NCI-H1694 treated with DMSO at 0.1 percent for 48 hours (cell line): Measurements from ENCODE around the gene ZNF205.
A peak's percentile ranks its signal among the peaks of the same experiment; 100 is the strongest.
"Not testable (repeated sequence)": the region's sequence is repeated elsewhere in the genome, so short reads cannot be mapped to it uniquely, and the experiment has no call there.

Source experiments
- DNase-seq: peaks from one replicate; lab custom pipeline; 2025; lab: John Stamatoyannopoulos, UW

Gene ZNF205

GRCh38 chr16:3112058-3112880 is at the start of gene ZNF205:
Gene ZNF205, plus strand, starts transcription at chr16:3112586. Its CDS starts 845 bp downstream, at chr16:3113431.
- DNase-seq, result peak; percentile 49

GRCh38 chr16:3063625-3064386 is 48.6 kb upstream of the ZNF205 start:
- no peak for DNase-seq

GRCh38 chr16:3065069-3065741 is 47.2 kb upstream of the ZNF205 start, which contains the start of gene IL32:
Gene IL32, plus strand, starts transcription at chr16:3065640. Its CDS starts 172 bp downstream, at chr16:3065812.
- DNase-seq, result no peak

- no peak for DNase-seq
Measured at GRCh38 chr16:3065742-3066439, 46.5 kb upstream of the ZNF205 start.

GRCh38 chr16:3066440-3066748 is 46.0 kb upstream of the ZNF205 start:
- DNase-seq, result no peak

- no peak for DNase-seq
Measured at GRCh38 chr16:3068487-3068886, 43.9 kb upstream of the ZNF205 start.

GRCh38 chr16:3069146-3069545 is 43.2 kb upstream of the ZNF205 start:
- DNase-seq, result not testable (repeated sequence)

- no peak for DNase-seq
Measured at GRCh38 chr16:3070608-3071111, 41.7 kb upstream of the ZNF205 start.

- no peak for DNase-seq
Measured at GRCh38 chr16:3071655-3072054, 40.7 kb upstream of the ZNF205 start.

- not testable (repeated sequence) for DNase-seq
Measured at GRCh38 chr16:3072148-3072547, 40.2 kb upstream of the ZNF205 start.

GRCh38 chr16:3072576-3073263 is 39.7 kb upstream of the ZNF205 start:
- DNase-seq, result not testable (repeated sequence)

GRCh38 chr16:3073448-3073847 is 38.9 kb upstream of the ZNF205 start:
- no peak for DNase-seq

GRCh38 chr16:3074860-3075522 is 37.4 kb upstream of the ZNF205 start:
- DNase-seq, result no peak

- no peak for DNase-seq
Measured at GRCh38 chr16:3075523-3075915, 36.9 kb upstream of the ZNF205 start.

GRCh38 chr16:3075946-3076345 is 36.4 kb upstream of the ZNF205 start:
- not testable (repeated sequence) for DNase-seq

GRCh38 chr16:3076577-3076976 is 35.8 kb upstream of the ZNF205 start:
- no peak for DNase-seq

- DNase-seq, result no peak
Measured at GRCh38 chr16:3080024-3080423, 32.4 kb upstream of the ZNF205 start.

GRCh38 chr16:3081957-3082356 is 30.4 kb upstream of the ZNF205 start:
- not testable (repeated sequence) for DNase-seq

- not testable (repeated sequence) for DNase-seq
Measured at GRCh38 chr16:3083408-3083807, 29.0 kb upstream of the ZNF205 start.

- DNase-seq, result no peak
Measured at GRCh38 chr16:3084491-3084890, 27.9 kb upstream of the ZNF205 start.
